DMS53 treated with DMSO at 0.1 percent for 48 hours (cell line): ENCODE results near the gene KAT5.
A peak's percentile ranks its signal among the peaks of the same experiment; 100 is the strongest.
"Not testable (repeated sequence)": the region's sequence is repeated elsewhere in the genome, so short reads cannot be mapped to it uniquely, and the experiment has no call there.

Experiments used
- DNase-seq: peaks from one replicate; lab custom pipeline; 2025; ENCODE audit not compliant: unreplicated experiment; lab: John Stamatoyannopoulos, UW

Gene KAT5

DNA sequence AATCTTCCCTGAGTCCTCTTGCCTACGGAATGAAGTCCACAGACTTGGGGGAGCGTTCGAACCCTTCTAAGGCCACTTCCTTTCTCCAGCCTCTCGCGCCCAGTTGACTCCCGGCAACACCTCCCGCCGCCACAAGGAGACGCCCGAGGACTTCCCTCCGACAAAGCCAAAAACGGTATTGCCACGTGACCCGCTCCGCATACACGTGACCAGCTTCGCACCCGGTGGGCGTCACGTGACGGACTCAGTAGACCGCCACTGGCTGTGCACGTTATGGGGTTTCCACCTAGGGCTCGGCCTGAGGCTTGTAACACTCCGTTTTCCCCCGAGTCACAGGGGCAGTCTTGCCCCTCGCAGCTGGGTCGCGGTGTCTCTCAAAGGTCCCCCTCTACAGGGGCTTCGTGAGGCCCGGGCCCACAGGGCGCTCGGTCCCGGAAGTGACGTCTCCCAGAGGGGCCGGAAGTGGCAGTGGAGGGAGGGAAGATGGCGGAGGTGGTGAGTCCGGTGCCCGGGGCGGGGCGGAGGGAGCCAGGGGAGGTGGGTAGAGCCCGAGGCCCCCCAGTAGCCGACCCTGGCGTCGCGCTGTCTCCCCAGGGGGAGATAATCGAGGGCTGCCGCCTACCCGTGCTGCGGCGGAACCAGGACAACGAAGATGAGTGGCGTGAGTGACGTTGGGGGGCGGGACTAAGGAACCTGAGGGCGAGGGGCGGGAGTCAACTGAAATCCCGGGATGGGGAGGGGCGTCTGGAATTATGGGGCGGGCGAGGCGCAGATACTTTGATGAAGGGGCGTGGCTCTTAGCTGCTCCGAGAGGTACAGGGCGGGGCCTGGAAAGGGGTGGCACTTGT, at the start of gene KAT5:
TSS of gene KAT5 (plus strand) at position 468 of the 848 bp plus-strand sequence. CDS start at position 484, 16 bp downstream.
- peak; percentile 97 for DNase-seq

DNA sequence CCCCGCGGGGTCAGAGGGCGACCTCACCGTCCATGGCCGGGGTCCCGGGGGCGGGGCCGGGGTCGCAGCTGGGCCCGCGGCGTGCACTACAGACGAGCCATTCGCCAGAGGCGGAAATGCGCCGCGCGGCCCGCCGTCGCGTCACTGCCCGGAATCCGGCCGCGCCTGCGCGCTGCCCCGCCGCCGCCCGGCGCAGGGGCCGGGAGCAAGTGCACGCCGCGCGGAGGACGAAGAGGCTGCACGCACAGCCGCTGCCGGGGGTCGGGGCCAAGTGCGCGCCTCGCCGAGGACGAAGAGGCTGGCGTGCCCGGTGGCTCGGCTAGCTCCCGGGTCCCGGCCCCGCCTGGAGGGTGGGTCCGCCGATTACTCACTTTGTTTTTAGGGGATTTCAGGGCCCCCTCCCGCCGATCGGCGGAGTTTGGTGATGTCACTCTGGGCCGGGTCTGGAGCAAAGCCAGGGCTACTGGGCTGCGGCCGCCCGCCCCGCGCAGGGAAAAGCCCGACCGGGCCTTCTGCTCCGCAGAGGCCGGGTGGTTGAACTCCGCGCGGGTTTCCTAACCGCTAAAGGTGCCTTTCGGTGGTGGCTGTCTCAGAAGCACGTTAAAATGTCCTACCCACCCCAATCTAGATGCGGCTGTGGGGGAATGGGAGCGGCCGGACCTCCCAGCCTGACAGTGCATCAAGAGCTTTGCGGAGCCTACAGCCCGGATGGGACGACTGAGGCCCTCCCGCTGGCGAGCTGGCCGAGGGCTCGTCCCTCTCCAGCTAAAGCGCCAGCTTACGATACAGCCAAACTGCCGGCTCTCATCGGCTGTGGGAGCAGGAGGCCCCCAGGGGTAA, 49.0 kb upstream of the KAT5 start, which contains the start of gene RELA:
TSS of gene RELA (minus strand) at position 118 of the 840 bp plus-strand sequence. CDS start at position 34, 84 bp downstream.
- DNase-seq, result peak; percentile 81

DNA sequence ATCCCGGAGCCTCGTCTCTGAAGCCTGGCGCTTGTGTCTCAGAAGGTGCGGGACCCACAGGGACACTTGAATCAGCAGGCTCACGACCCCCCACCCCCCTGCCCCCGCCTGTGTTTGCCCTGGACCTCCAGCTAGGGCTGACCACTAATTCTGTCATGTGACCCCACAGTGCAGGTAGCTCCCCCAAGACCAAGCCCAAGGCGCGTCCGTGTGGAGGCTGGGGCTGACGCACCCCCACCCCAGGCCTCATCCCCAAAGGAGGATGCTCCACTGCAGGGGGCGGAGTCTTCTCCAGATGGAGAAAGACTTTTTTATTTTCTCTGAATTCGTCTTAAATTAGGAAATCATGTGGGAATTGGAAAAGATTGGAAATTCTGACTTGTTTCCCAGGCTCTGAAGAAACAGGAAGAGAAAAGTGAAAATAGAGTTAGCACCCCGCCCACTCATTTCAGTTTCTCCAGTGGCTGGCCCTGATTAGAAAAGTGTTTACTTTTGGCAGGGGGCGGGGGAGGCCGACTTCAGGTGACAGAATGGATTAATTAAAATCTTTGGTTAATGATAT, 48.3 kb upstream of the KAT5 start:
- DNase-seq, result no peak

DNA sequence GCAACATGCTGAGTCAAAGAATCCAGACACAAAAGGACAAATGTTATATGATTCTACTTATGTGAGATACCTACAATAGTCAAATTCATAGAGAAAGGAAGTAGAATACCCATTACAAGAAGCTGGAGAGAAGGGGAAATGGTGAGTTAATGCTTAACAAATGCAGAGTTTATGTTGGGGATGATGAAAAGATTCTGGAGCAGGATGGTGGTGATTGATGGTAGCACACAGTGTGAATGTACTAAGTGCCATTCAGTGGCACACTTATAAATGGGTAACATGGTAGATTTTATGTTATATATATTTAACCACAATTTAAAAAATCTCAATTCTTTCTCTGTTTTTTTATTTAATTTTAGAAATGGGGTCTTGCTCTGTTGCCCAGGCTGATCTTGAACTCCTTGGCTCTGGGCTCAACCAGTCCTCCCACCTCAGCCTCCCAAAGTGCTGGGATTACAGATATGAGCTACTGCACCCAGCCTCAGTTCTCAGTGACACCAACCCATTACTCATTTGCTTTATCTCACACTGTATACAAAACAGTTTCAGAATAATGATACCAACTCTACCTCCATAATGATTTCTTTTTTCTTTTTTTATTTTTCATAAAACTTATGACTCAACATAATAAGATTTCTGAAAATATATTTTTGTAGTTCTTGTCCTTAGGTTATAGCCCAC, 39.7 kb upstream of the KAT5 start:
- no peak for DNase-seq

DNA sequence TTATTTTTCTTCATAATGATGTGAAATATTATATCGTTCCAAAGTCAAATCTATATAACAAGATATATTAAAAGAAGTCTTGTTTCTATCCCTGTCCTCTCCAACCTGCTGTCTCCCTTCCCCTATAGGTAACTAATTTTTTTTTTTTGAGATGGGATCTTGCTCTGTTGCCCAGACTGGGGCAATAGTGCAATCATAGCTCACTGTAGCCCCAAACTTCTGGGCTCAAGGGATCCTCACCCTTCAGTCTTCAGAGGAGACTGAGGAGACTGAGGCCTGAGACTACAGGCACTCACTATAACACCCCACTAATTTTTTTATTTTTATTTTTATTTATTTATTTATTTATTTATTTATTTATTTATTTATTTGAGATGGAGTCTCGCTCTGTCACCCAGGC, 39.1 kb upstream of the KAT5 start:
- no peak for DNase-seq

DNA sequence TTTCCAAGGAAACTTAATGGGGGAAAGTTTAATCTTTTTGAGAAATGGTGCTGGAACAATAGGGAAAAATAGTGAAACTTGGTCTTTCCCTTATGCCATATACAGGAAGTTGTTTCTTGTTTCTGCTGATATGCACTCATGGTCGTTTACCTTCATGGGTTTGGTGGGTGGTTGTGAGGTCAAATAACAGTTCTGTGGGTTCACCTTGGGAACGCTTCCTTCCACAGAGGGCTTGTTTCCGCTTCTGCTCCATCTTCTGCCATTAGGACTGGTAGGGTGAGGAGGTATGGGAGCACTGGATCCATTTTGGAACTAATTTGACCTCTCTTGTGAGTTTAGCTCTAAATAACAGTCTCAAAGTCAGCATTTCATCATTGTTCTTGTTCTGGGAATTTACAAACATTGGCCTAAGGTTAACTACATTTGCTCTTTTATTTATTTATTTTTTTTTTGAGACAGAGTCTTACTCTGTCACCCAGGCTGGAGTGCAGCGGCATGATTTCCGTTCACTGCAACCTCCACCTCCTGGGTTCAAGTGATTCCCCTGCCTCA, 31.8 kb upstream of the KAT5 start:
- DNase-seq, result no peak

DNA sequence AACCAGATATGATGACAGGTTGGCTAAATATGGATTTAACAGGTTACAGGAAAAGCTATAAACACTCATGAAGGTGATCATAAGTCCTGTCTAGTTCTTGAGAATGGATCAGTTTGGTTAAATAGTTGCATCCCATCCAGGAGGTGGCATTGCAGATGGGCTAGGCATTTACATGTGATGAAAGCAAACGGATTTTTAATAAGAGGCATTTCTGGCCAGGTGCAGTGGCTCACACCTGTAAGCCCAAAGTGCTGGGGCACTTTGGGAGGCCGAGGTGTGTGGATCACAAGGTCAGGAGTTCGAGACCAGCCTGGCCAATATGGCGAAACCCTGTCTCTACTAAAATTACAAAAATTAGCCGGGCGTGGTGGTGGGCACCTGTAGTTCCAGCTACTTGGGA, 28.6 kb upstream of the KAT5 start:
- not testable (repeated sequence) for DNase-seq

DNA sequence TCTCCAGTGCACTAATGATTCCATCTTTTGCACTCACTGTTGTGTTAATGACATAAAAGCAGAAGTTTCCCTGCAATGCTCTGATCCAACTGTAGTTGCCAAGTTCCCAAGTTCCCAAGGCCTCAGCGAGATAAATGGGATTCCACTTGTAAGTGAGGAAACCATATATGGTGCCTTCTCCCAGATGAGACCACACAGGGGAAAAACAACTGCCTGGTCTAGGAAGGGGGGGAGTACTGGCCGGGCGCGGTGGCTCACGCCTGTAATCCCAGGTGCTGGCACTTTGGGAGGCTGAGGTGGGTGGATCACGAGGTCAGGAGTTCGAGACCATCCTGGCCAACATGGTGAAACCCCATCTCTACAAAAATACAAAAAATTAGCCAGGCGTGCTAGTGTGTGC, 26.1 kb upstream of the KAT5 start:
- DNase-seq, result no peak

DNA sequence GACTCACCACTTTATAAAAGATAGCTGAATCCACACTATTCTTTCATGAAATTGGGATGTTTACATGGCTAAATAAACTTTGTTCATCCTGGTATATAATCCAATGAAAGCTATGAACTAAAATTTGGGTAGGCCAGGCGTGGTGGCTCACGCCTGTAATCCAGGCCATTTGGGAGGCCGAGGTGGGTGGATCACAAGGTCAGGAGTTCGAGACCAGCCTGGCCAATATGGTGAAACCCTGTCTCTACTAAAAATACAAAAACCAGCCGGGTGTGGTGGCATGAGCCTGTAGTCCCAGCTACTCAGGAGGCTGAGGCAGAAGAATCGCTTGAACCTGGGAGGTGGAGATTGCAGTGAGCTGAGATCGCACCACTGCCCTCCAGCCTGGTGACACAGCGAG, 20.2 kb upstream of the KAT5 start:
- DNase-seq, result not testable (repeated sequence)

DNA sequence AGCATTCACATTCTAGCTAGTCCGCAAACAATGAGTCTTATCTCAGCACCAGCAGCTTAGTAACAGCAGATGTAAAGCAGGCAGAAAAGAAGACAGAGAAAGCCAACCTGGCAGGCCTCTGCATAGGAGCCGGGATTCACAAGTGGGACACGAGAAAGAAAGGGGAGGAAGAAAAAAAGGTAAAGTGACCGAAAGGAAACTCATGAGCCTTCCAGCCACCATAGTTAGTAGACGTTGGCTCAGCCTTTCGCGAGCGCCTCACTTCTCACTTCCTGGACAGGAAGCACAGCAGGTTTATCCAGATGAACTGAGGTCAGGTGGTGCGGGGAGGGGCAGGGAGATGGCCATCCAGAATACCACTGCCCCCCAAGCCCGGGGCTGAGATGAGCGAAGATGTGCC, 19.7 kb upstream of the KAT5 start:
- DNase-seq, result no peak

DNA sequence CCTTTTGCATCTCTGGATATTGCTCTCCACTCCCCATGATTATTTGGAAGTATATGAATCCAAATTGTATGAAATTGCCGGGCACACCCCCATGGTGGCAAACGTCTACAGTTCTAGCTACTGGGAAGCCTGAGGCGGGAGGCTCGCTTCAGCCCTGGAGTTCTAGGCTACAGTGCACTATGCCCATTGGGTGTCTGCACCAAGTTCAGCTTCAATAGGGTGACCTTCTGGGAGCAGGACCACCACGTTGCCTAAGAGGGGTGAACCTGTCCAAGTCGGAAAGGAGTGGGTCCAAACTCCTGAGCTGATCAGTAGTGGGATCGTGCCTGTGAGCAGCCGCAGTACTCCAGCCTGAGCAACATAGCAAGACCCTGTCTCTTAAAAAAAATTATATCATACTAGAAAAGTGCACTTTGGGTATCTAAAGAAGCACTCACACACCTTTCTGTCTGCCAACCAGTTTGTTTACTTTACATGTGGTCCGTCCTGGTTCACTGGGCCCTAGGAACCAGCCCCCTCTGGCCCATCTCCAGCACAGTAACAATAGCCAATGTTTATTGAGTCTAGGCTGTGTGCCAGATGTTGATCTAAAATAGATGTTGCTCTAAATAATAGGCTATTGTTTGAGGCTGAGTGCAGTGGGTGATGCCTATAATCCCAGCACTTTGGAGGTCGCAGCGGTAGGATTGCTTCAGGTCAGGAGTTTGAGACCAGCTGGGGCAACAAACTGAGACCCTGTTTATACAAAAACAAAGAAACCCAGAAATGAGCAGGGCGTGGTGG, 16.4 kb upstream of the KAT5 start:
- peak; percentile 87 for DNase-seq

DNA sequence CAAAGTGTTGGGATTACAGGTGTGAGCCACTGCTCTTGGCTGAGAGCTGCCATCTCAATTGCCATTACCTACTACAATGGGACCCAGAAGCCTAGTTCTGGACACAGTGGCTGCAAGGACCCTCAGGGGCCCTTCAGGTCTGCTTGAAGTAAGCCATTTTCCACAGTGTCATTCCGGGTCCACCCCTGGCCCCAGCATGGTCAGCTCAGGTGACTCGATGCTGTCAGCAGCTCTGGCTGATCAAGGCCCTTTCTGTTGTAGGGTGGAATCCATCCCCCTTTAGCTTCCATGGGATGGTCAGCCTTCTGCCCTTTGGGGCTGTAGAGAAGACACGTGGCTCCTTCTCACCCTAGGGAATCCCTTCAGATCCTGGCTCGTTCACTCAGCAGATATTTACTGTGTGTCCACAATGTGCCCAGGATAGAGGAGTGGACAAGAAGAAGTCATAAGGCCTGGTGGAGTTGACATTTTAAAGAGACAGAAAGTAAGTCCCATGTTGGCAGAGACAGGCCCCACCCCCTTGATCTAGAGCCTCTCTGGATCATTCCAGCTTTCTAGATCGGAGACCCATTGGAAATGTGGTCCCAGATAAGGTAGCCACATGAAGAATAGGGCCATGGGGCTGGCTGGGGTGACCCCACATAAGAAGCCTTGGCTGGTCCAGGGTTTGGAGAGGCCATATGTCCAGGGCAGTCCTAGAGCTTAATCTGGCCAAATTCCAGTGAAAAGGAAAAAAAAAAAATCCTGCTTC, 15.1 kb upstream of the KAT5 start:
- DNase-seq, result no peak

DNA sequence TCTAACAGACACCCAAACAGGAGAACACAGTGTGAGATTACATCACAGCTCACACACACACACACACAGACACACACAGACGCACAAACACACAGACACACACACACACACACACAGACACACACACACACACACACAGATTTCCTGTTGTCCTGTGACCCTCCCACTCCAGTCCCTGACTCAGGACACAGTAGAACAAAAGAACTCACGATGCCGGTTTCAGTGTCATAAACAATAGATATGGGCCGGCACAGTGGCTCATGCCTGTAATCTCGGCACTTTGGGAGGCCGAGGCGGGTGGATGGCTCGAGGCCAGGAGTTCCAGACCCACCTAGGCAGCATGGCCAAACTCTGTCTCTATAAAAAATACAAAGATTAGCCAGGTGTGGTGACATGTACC, 13.8 kb upstream of the KAT5 start:
- DNase-seq, result no peak

DNA sequence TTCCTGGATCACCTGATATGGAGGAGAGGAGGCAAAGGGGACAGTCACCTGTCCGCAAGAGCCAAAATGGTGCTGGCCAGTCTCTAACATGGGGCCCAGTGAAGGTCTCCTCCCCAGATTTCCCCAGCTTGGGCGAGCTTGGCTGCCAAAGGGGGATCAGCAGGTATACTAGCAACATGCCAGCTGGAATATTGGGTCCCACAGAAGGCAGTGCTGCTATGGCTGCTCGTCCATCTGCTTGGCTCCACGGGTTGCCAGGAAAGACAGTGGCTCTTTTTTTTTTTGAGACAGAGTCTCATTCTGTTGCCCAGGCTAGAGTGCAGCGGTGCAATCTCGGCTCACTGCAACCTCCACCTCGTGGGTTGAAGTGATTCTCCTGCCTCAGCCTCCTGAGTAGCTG, 12.7 kb upstream of the KAT5 start:
- no peak for DNase-seq

DNA sequence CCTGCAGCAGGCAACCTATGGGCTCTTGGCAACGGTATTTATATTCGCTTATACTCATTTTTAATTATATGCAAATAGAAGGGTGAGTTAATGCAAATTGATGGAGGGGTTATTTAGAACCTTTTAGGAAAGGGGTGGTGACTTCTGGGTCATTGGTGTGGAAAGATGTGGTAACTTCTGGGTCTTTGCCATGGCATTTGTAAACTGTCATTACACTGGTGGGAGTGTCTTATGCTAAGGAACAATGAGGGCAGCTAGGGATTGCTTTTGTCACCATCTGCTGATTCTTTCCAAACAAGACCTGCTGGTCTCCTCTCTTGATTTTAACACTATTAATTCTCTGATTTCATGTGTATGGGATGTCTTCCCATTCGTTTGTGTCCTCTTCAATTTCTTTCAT, 11.7 kb upstream of the KAT5 start:
- no peak for DNase-seq

DNA sequence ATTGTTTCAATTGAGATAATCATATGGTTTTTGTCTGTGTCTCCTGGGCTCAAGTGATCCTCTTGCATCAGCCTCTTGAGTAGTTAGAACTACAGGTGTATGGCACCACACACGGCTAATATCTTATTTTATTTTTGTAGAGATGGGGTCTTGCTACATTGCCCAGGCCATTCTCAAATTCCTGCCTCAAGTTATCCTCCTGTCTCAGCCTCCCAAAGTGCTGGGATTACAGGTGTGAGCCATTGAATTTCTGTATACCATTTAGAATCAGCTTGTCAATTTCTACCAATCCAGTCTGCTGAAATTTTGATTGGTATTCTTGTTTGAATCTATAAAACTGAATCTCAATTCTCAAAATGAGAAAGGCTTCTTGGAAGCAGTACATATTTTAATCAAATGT, 10.4 kb upstream of the KAT5 start:
- DNase-seq, result no peak

DNA sequence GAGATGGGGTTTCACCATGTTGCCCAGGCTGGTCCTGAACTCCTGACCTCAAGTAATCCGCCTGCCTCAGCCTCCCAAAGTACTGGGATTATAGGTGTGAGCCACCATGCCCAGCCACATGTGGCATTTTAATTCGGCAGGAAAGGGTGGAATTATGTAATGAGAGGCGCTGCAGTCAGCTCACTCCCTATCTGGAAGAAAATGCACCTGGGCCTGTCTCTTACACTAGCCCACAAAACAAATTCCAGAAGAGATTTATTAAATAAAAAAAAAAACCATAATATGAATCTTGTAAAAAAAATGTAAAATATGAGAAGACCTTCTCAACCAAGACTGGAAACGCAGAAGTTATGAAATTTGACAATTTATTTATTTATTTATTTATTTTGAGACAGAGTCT, 8.2 kb upstream of the KAT5 start:
- DNase-seq, result no peak

DNA sequence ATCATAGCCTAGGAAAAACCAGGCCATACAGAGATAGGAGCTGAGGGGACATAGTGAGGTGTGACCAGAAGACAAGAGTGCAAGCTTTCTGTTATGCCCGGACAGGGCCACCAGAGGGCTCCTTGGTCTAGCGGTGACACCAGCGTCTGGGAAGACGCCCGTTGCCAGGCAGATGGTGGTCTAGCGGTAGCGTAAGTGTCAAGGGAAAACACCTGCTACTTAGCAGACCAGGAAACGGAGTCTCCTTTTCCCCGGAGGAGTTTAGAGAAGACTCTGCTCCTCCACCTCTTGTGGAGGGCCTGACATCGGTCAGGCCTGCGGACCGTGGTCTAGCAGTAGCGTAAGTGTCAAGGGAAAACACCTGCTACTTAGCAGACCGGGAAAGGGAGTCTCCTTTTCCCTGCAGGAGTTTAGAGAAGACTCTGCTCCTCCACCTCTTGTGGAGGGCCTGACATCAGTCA, 5.7 kb upstream of the KAT5 start:
- peak; percentile 19 for DNase-seq

DNA sequence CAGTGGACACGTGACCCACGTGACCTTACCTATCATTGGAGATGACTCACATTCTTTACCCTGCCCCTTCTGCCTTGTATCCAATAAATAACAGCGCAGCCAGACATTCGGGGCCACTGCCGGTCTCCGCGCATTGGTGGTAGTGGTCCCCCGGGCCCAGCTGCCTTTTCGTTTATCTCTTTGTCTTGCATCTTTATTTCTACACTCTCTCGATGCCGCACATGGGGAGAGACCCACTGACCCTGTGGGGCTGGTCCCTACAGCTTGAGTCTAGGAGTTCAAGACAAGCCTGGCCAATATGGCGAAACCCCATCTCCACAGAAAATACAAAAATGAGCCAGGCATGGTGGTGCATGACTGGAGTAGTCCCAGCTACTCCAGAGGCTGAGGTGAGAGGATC, 5.0 kb upstream of the KAT5 start:
- not testable (repeated sequence) for DNase-seq
